ENCODE measurements around the gene ERFE. TPM values are rescaled to one million over a fixed set of nuclear protein-coding genes. Genes with fewer than 3 reads are reported as not detected.

Gene ERFE
- total RNA-seq, 1 donor from 2014 or later = not detected

DNA sequence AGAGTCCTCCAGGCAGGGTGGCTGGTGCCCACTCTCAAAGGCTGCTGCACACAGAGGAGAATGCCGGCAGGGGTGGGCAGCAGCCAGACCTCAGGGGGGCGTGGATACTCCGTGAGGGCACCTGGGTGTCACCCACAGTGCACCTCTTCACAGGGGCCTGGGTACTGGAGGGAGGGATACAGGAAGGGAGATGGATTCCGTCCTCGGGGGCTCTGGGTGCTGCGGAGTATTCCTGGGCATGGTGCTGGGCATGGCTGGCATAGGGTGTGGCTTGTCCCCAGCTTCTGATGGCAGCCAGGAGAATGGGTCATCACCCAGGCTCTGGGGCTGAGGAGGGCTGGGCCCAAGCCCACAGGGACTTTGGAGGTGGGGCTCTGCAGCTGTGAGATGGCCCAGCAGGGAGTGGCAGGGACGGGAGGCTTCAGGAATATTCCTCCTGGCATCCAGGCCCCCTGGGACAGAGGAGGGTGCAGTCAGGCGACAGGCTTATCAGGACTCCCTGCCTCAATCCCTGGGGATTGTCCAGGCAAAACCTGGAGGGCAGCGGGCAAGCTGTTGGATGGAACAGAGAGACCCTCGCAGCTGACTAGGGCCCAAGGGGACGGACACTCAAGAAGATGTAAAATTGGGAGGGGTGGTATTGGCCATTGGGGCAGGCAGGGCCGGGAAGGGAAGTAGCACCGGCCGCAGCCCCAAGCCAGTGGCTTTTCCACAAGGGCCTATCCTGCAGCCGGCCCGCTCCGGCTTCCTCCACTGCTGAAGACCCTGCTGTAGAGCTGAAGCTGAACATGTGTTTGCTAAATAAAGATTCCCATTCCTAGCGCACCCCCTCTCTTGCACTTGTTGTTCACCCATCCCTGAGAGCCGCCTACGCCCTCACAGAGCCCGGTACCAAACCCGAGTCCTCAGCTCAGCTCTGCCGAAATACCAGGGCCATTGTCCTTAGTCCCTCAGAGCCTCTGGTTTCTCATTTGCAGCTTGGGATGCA is 26.0 kb upstream of the ERFE start:
- no peaks in the 10 kb centered on the region for H3K36me3 ChIP-seq
- H3F3A ChIP-seq (ENCODE audit: low read depth) = no peaks in the 10 kb centered on the region
- no peak overlapping the region for H3K9ac ChIP-seq
- H3K27ac Mint-ChIP-seq = peak overlapping the region; percentile 18
- H3K4me3 Mint-ChIP-seq = no peak overlapping the region
- no peak overlapping the region for H3K27ac ChIP-seq
- H3K27me3 ChIP-seq = no peaks in the 10 kb centered on the region
- H3K9me3 Mint-ChIP-seq = no peaks in the 10 kb centered on the region
- no peak overlapping the region for H2AFZ ChIP-seq (replicated peaks)
- H3K4me1 ChIP-seq = no peaks in the 10 kb centered on the region
- no peaks in the 10 kb centered on the region for H3K79me2 ChIP-seq (ENCODE audit: low read depth)
- no peaks in the 10 kb centered on the region for H3K4me1 Mint-ChIP-seq
- no peak overlapping the region for H3K4me3 ChIP-seq
- no peaks in the 10 kb centered on the region for H4K20me1 ChIP-seq (ENCODE audit: low read depth)
- H3K9me3 ChIP-seq (ENCODE audit: low read depth) = no peaks in the 10 kb centered on the region
- TF ChIP-seq CTCF (IDR thresholded peaks at IDR 0.05) = no peak
- no peak for TF ChIP-seq EZH2phosphoT487 (IDR thresholded peaks at IDR 0.05)
- no peak for TF ChIP-seq EZH2 (IDR thresholded peaks at IDR 0.05)
- H3K36me3 Mint-ChIP-seq = no peaks in the 10 kb centered on the region
- no peak for DNase-seq (ENCODE audit: low spot score)
- no peak overlapping the region for H3K4me2 ChIP-seq
- H3K27me3 Mint-ChIP-seq (ENCODE audit: insufficient read depth, low read depth) = no peaks in the 10 kb centered on the region

DNA sequence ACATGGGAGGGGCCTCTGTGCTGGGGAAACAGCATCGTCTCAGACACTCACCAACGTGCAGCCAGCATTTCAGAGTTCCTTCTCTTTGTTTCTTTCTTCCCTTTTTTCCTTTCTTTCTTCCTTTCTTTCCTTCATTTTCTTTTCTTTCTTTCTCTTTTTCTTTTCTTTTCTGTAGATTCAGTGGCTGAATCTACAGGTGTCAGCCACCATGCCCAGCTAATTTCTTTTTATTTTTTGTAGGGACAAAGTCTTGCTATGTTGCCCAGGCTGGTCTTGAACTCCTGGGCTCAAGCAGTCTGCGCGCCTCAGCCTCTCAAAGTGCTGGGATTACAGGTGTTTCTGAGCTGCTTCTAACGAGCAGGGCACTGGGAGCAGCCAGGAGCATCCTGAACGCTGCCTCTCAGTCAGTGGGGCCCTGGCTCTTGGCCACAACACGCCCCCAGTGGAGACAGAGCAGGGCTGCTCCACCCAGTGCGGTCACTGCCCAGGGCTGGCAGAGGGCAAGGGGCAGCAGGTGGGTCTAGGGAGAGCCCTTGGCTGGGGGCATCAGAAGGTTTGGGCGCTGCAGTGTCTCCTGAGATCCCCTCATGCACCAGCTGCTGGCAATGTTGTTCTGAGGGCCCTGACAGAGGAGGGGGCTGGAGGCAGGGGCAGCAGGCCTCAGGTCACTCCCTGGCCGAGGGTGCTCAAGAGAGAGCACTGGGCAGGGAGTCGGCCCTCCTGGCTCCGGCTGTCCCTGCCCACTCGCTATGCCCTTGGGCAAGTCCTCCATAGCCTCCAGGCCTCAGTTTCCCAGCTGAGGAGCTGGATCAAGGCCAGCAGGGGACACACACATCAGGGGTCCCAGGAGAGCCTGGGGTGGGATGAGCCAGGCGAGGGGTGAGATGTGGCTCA is 25.0 kb upstream of the ERFE start:
- H3K27ac ChIP-seq = no peak overlapping the region
- peaks cover 2% of the 10 kb centered on the region for H3K4me1 ChIP-seq
- H3F3A ChIP-seq (ENCODE audit: low read depth) = no peaks in the 10 kb centered on the region
- H3K36me3 ChIP-seq = no peaks in the 10 kb centered on the region
- H3K4me3 ChIP-seq = no peak overlapping the region
- H2AFZ ChIP-seq (replicated peaks) = no peak overlapping the region
- H3K9ac ChIP-seq = no peak overlapping the region
- no peaks in the 10 kb centered on the region for H3K36me3 Mint-ChIP-seq
- no peaks in the 10 kb centered on the region for H3K27me3 ChIP-seq
- H3K79me2 ChIP-seq (ENCODE audit: low read depth) = no peaks in the 10 kb centered on the region
- no peaks in the 10 kb centered on the region for H3K27me3 Mint-ChIP-seq (ENCODE audit: insufficient read depth, low read depth)
- no peak overlapping the region for H3K4me2 ChIP-seq
- peak overlapping the region; percentile 18 for H3K27ac Mint-ChIP-seq
- TF ChIP-seq EZH2phosphoT487 (IDR thresholded peaks at IDR 0.05) (no peak), CTCF (IDR thresholded peaks at IDR 0.05) (peak; percentile 28), EZH2 (IDR thresholded peaks at IDR 0.05) (no peak)
- H3K9me3 ChIP-seq (ENCODE audit: low read depth) = no peaks in the 10 kb centered on the region
- no peaks in the 10 kb centered on the region for H4K20me1 ChIP-seq (ENCODE audit: low read depth)
- no peaks in the 10 kb centered on the region for H3K9me3 Mint-ChIP-seq
- DNase-seq (ENCODE audit: low spot score) = no peak
- no peak overlapping the region for H3K4me3 Mint-ChIP-seq
- no peaks in the 10 kb centered on the region for H3K4me1 Mint-ChIP-seq

DNA sequence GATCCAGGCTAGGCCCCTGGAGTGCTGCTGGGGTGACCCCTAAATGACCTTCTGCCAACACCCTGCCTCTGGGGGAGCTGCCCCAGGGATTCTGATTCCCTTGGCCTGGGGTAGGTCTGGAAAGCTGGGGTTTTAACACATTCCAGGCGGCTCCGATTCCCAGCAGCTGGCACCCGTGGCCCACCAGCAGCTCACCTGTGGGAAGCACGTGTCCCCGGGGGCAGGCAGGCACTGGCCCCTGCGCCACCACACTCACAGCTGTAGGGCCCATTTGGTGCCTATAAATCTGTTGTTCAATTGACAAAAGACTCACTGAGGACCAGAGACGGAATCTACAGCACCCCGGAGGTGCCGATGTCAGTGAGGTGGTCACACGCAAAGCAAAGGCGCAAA is 24.4 kb upstream of the ERFE start:
- no peak overlapping the region for H2AFZ ChIP-seq (replicated peaks)
- Mint-ChIP-seq H3K27ac (no peak overlapping the region), H3K4me3 (no peak overlapping the region), H3K9me3 (no peaks in the 10 kb centered on the region), H3K4me1 (no peaks in the 10 kb centered on the region), H3K36me3 (no peaks in the 10 kb centered on the region), H3K27me3 (ENCODE audit: insufficient read depth, low read depth) (no peaks in the 10 kb centered on the region)
- no peak for TF ChIP-seq CTCF (IDR thresholded peaks at IDR 0.05)
- TF ChIP-seq EZH2phosphoT487 (IDR thresholded peaks at IDR 0.05) = no peak
- TF ChIP-seq EZH2 (IDR thresholded peaks at IDR 0.05) = no peak
- no peaks in the 10 kb centered on the region for H3K27me3 ChIP-seq
- no peak overlapping the region for H3K4me3 ChIP-seq
- no peak overlapping the region for H3K4me2 ChIP-seq
- H3K27ac ChIP-seq = no peak overlapping the region
- H3K79me2 ChIP-seq (ENCODE audit: low read depth) = no peaks in the 10 kb centered on the region
- no peaks in the 10 kb centered on the region for H3K36me3 ChIP-seq
- H3F3A ChIP-seq (ENCODE audit: low read depth) = no peaks in the 10 kb centered on the region
- DNase-seq (ENCODE audit: low spot score) = no peak
- H3K4me1 ChIP-seq = peaks cover 8% of the 10 kb centered on the region
- H4K20me1 ChIP-seq (ENCODE audit: low read depth) = no peaks in the 10 kb centered on the region
- no peaks in the 10 kb centered on the region for H3K9me3 ChIP-seq (ENCODE audit: low read depth)
- H3K9ac ChIP-seq = no peak overlapping the region
